HG03196 (cell line): ENCODE data around the gene FEZF2.

Experiments
- ATAC-seq: cut with Tn5 transposase; IDR thresholded peaks from one replicate; pipeline ENCODE4 v1.9.1; 2021; ENCODE audit not compliant: unreplicated experiment

The FEZF2 gene

DNA sequence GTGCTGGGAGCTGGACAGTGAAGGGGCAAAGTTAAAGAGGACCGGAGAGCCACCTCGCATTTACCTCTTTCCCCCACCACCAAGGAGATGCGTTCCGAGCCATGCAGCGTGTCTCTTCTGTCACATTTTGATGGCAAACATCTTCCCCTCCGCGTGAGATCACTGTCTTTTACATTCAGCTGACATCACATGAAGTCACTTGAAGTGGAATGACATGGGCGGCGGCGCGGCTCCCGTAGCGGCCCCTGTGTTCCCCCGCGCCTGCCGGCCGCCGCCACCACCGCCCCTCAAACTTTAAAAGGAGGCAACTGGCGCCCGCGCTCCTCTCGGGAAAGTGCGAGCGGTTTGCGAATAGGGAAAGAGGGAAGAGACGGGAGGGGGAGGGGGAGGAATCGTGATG is at the start of gene FEZF2:
Gene FEZF2, minus strand, starts transcription at position 336 of the 400 bp plus-strand sequence. CDS start 682 bp downstream, outside the sequence.
- ATAC-seq: no peak

- ATAC-seq: no peak
Observed at GRCh38 chr3:62421207-62421606, 47.9 kb upstream of the FEZF2 start.

DNA sequence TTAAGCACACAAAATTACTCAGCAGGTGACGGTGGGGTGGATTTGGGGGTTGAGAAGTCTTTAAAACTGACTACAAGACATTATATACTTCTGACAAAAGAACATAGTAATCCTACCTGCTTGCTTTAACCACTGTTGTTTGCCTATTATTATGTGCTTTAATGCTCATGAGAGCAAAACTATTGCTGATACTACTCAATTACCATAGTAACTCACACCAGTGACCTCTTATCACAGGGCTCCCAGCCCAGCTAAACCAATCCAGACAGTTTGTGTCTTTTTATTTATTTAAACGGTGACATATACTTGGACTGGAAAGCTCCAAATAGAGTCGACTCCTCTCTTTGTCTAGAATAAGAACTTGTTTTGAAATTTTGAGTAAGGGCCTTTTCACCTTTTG is 42.8 kb upstream of the FEZF2 start:
- no peak for ATAC-seq

- ATAC-seq: no peak
Observed at GRCh38 chr3:62415312-62415801, 42.0 kb upstream of the FEZF2 start.

DNA sequence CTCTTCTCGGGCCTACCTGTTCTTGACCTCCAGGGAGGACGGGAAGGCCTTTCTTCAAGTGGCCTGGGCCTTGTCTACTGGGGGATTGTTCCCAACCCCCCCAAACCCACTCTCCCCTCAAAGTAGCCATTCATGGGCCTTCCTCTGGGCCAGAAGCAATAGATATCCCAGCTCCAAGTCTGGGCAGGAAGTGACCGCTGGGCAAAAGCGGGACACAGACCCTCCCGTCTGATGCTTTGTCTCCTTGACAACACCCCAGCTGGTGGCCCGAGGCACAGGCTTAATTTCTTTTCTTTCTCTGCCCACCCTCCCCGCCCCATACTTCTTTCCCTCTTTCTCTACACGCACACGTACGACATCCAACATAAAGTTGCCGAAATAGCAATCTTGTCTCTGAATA is 41.4 kb upstream of the FEZF2 start:
- no peak for ATAC-seq

DNA sequence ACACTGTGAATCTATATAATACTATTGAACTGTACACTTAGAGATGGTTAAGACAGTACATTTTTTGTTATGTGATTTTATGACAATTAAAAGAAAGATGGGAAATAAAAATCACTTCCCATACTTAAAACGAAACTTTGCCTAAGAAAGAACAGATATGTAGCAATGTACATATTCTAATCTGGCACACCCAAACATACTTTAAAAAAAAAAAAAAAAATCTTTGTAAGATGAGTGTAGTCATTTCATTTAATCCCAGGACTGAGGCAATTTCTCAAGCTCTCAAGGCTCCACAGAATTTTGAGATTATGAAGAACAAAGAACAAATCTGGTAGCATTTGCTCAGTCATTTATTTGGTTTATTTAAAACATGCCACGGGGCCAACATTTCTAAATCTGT is 40.3 kb upstream of the FEZF2 start:
- ATAC-seq: no peak

DNA sequence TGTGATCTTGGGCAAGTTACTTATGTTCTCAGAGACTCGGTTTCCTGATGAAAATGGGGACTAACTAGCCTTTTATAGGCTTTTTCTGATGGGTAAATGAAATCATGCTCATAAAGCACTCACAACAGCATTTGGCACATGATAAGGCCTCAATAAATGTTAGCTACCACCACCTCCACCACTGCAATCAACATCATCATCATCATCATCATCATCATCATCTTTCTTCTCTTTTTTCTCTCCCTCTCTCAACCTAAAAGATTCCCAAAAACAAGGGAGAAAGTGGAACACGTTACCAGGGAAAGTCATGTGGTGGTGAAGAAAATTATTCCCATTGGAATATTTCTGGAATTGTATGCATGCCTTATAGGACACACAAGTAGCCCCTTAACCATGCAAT is 33.6 kb upstream of the FEZF2 start:
- no peak for ATAC-seq

- no peak for ATAC-seq
Observed at GRCh38 chr3:62405566-62405965, 32.2 kb upstream of the FEZF2 start.

DNA sequence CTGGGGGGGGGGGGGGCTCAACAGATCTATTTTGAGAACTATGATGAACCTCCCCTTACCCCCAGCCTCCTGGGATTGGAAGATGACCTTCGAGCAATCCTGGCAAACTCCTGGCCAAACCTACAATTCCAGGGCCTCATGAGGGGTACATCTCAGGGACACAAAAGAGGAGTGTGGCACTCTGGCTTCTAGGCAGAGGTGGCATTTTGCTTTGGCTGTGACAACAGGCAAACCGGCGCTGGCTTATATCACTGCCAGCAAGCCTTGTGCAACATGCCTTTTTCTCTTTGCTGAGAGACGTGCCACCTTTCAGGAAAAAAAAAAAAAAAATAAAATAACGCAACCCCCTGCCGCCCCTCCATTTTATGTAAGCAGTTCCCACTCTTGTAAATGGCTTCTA is 31.8 kb upstream of the FEZF2 start:
- ATAC-seq: no peak

GRCh38 chr3:62404321-62404720 is 31.0 kb upstream of the FEZF2 start:
- no peak for ATAC-seq

GRCh38 chr3:62403765-62404164 is 30.4 kb upstream of the FEZF2 start:
- ATAC-seq: no peak

DNA sequence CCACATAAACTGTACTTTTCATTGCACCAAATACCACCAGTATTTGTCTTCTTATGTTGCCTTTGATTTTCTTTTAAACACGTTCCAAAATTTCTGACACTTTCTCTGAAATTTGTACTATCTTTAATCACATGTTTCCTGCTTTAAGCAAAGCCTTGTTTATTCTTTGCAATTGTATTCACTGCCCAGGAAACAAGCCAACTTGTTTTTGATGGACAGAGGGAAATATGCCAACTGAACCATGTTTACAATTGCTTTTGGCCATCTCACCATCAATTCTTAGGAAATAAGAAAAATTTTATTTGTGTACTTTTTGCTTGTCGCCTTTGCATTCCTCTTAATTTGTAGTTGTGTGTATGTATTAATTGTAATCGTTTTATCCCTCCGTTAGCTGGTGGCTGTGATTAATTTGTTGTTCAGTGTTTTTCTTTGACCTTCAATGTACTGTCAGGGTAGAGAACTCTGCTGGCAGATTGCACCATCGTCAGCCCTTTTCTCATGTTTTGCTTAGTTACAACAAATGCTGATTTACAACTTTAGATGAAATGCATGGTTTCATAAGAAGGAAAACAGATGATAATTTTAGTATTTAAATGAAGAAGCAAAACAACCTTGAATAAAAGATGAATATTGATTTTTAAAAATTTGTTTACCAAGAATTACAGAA is 19.4 kb upstream of the FEZF2 start:
- ATAC-seq: no peak

- no peak for ATAC-seq
Observed at GRCh38 chr3:62387251-62387650, 13.9 kb upstream of the FEZF2 start.

DNA sequence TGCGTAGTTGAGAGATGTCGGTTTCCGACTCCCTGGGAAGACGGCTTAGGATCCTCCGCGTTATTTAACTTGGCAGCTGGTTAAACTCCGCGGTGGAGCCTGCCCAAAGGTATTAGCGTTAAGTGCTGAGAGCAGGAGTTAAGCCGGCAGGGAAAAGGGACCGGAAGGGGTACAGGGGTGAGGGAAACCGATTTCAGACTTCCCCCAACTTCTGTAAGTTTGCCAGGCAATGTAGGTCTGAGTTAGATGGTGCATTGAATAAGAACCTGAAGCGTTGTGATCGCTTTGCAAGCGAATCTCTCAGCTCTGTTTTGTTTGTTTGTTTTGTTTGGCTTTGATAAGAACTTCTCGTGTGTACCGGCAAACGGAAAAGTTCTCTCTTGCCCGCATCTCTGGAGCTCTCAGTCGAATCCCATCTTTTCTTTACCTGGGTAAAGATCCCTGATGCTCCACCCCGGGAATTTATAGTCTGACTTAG is 6.0 kb upstream of the FEZF2 start:
- ATAC-seq: no peak

- ATAC-seq: no peak
Observed at GRCh38 chr3:62378921-62379320, 5.6 kb upstream of the FEZF2 start.

- ATAC-seq: no peak
Observed at GRCh38 chr3:62378311-62378789, 5.0 kb upstream of the FEZF2 start.

DNA sequence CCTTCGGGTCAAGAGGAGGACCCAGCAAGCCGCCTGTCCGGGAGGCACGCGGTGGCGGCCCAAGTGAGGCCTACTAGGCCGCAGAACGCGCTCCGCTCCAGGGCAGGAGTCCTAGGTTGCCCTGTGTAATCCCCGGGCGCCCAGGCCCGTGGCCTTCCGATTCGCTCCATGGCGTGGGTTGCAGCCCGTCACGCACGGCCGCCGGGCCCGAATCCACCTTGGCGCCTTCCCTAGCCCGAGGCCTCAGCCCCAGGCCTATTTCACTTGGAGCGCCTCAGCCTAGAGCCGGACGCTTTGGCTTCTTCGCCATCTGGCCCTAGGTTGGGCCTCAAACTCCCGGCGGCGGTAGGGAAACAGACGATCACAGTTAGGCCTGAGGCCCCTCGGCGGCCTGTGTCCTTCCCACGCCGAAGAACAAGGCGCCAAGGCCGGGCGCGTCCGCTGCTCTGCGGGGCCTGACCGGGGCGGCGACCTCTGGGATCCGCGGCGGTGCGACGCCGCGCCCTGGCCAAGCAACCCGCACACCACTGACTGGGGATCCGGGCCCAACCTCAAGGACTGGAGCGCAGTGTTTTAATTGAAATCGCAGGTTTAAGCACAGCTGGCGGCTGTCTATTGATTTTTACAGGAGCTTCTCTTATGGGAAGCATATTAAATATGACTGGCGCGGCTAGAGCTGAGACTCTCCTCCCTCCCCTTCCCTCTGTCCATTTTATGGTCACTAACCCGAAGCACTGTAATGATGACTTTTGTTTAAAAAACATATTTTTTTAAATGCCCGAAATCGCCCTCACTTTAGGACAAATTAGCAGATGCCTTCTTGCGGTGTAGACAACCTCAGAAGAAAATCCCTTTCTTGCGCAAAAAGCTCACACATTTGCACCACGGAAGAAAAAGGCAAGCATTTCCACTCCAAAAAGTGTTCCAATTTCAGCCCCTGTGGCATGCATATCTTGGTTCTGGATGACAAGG is 3.8 kb upstream of the FEZF2 start:
- ATAC-seq: no peak

DNA sequence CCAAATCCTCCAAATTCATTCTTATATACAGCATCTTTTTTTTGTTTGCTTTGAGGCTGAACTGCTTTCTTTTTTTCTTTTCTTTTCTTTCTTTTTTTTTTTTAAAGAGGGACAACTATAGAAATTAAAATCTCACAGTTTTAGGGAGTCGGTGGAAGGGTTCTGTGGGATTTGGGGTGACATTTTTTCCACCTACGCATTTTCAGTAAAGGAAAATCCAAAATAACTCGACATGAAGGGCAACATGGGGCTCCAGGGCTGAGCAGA is 3.0 kb upstream of the FEZF2 start:
- ATAC-seq: no peak

DNA sequence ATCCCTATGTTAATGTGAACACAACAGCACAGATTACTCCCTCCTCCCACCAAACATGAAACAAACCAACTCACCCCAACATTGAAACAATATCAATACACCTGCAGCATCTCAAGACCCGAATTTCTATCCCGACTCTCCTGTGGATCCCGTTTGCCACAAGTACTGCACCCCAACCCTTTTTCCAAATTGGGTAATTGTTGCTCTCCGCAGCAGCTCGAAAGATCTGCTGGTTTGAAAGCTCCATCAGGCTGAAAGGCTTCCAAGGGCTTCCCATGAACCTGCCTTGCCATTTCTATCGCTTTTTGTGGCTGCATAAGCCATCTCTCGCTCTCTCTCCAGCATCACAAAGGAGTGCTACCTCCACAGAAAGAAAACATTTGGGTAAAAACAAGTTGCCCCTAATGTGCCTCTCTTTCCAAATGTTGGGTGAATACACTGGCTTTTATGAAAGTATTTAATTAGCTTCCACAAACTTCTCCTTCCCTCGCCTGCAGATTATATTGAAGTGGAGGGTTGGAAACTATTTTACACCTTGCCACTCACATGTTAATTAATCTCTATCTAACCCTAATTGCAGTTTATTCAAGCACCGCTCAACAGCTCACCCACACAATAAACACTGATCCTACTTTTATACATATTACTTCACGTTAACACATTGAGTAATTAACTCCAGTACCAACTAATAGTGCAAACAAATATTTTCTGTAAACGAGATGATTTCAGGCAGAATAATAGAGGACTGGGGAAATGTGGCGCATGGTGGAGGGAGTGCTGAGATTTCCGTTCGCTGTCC is 2.5 kb upstream of the FEZF2 start:
- no peak for ATAC-seq

GRCh38 chr3:62374341-62375218 is 1.2 kb upstream of the FEZF2 start:
- ATAC-seq: no peak
